HG03558 (cell line): ENCODE measurements around the gene SLC16A2.
"Not testable (repeated sequence)": the region's sequence is repeated elsewhere in the genome, so short reads cannot be mapped to it uniquely, and the experiment has no call there.

Experiments
- ATAC-seq: cut with Tn5 transposase; IDR thresholded peaks from one replicate; pipeline ENCODE4 v1.9.1; 2021; ENCODE audit warnings: moderate number of reproducible peaks; ENCODE audit not compliant: unreplicated experiment; ENCODE audit errors: extremely low read depth

The SLC16A2 gene

GRCh38 chrX:74438764-74439163 lies 17.5 kb downstream of the SLC16A2 start:
- ATAC-seq, result no peak

- no peak for ATAC-seq
Measured at GRCh38 chrX:74445099-74445498, 23.8 kb downstream of the SLC16A2 start.

GRCh38 chrX:74446876-74447275 lies 25.6 kb downstream of the SLC16A2 start:
- ATAC-seq, result no peak

- no peak for ATAC-seq
Measured at GRCh38 chrX:74448669-74449068, 27.4 kb downstream of the SLC16A2 start.

GRCh38 chrX:74449322-74449936 lies 28.1 kb downstream of the SLC16A2 start:
- no peak for ATAC-seq

GRCh38 chrX:74449937-74450330 lies 28.6 kb downstream of the SLC16A2 start:
- ATAC-seq, result no peak

GRCh38 chrX:74450803-74451449 lies 29.6 kb downstream of the SLC16A2 start:
- no peak for ATAC-seq

GRCh38 chrX:74451450-74452198 lies 30.3 kb downstream of the SLC16A2 start:
- no peak for ATAC-seq

- no peak for ATAC-seq
Measured at GRCh38 chrX:74452199-74452481, 30.8 kb downstream of the SLC16A2 start.

GRCh38 chrX:74453178-74453577 lies 31.9 kb downstream of the SLC16A2 start:
- ATAC-seq, result no peak

GRCh38 chrX:74454233-74454632 lies 32.9 kb downstream of the SLC16A2 start:
- ATAC-seq, result not testable (repeated sequence)

- no peak for ATAC-seq
Measured at GRCh38 chrX:74458736-74459135, 37.4 kb downstream of the SLC16A2 start.

GRCh38 chrX:74461384-74461783 lies 40.1 kb downstream of the SLC16A2 start:
- no peak for ATAC-seq

GRCh38 chrX:74464722-74465121 lies 43.4 kb downstream of the SLC16A2 start:
- no peak for ATAC-seq

- no peak for ATAC-seq
Measured at GRCh38 chrX:74465424-74465823, 44.1 kb downstream of the SLC16A2 start.

- no peak for ATAC-seq
Measured at GRCh38 chrX:74467656-74468055, 46.4 kb downstream of the SLC16A2 start.

GRCh38 chrX:74473116-74473515 lies 51.8 kb downstream of the SLC16A2 start:
- ATAC-seq, result not testable (repeated sequence)

GRCh38 chrX:74490247-74490646 lies 69.0 kb downstream of the SLC16A2 start:
- ATAC-seq, result no peak

- no peak for ATAC-seq
Measured at GRCh38 chrX:74492720-74493201, 71.5 kb downstream of the SLC16A2 start.

GRCh38 chrX:74493806-74494205 lies 72.5 kb downstream of the SLC16A2 start:
- ATAC-seq, result no peak

GRCh38 chrX:74498924-74499323 lies 77.6 kb downstream of the SLC16A2 start:
- no peak for ATAC-seq

GRCh38 chrX:74500067-74500466 lies 78.8 kb downstream of the SLC16A2 start:
- no peak for ATAC-seq
